GM21786 (cell line): ENCODE results near the gene MKNK2.
A peak's percentile ranks its signal among the peaks of the same experiment; 100 is the strongest.
"Not testable (repeated sequence)": the region's sequence is repeated elsewhere in the genome, so short reads cannot be mapped to it uniquely, and the experiment has no call there.

Experiments
- ATAC-seq: cut with Tn5 transposase; IDR thresholded peaks from one replicate; pipeline ENCODE4 v1.9.1; 2021; ENCODE audit not compliant: unreplicated experiment

MKNK2 gene

GRCh38 chr19:2050991-2051772, at the start of gene MKNK2:
TSS of gene MKNK2 (minus strand) at chr19:2051244. CDS start at chr19:2050851, 393 bp downstream.
- no peak for ATAC-seq

GRCh38 chr19:2100719-2101061, 49.6 kb upstream of the MKNK2 start:
- no peak for ATAC-seq

GRCh38 chr19:2099937-2100718, 49.1 kb upstream of the MKNK2 start:
- ATAC-seq: no peak

GRCh38 chr19:2099054-2099501, 48.0 kb upstream of the MKNK2 start:
- no peak for ATAC-seq

- ATAC-seq: no peak
Measured at GRCh38 chr19:2097886-2098327, 46.9 kb upstream of the MKNK2 start.

GRCh38 chr19:2097203-2097885, 46.3 kb upstream of the MKNK2 start:
- no peak for ATAC-seq

GRCh38 chr19:2096480-2097202, 45.6 kb upstream of the MKNK2 start, which contains the start of gene IZUMO4:
TSS of gene IZUMO4 (plus strand) at chr19:2096915. CDS start at chr19:2096946, 31 bp downstream.
- ATAC-seq: peak; percentile 68

GRCh38 chr19:2096034-2096479, 45.0 kb upstream of the MKNK2 start, which contains the start of gene MOB3A:
TSS of gene MOB3A (minus strand) at chr19:2096326. CDS start at chr19:2078560, 17,766 bp downstream.
- ATAC-seq: peak; percentile 26

GRCh38 chr19:2091926-2092525, 41.0 kb upstream of the MKNK2 start:
- not testable (repeated sequence) for ATAC-seq

GRCh38 chr19:2089727-2090053, 38.6 kb upstream of the MKNK2 start:
- no peak for ATAC-seq

GRCh38 chr19:2089001-2089711, 38.1 kb upstream of the MKNK2 start:
- no peak for ATAC-seq

GRCh38 chr19:2087621-2088100, 36.6 kb upstream of the MKNK2 start:
- ATAC-seq: no peak

- not testable (repeated sequence) for ATAC-seq
Measured at GRCh38 chr19:2086695-2087620, 35.9 kb upstream of the MKNK2 start.

- peak; percentile 28 for ATAC-seq
Measured at GRCh38 chr19:2084993-2085720, 34.1 kb upstream of the MKNK2 start.

GRCh38 chr19:2083174-2083854, 32.3 kb upstream of the MKNK2 start:
- ATAC-seq: no peak

GRCh38 chr19:2081873-2082810, 31.1 kb upstream of the MKNK2 start:
- ATAC-seq: no peak
